ENCODE results near the gene AMOT. TPM values are rescaled to one million over a fixed set of nuclear protein-coding genes. Genes with fewer than 3 reads are reported as not detected.
A peak's percentile ranks its signal among the peaks of the same experiment; 100 is the strongest.

The AMOT gene
- total and polyA plus RNA-seq, 8 donors = 1.4 to 12.5 (median 4.9) TPM; not detected in 1

DNA sequence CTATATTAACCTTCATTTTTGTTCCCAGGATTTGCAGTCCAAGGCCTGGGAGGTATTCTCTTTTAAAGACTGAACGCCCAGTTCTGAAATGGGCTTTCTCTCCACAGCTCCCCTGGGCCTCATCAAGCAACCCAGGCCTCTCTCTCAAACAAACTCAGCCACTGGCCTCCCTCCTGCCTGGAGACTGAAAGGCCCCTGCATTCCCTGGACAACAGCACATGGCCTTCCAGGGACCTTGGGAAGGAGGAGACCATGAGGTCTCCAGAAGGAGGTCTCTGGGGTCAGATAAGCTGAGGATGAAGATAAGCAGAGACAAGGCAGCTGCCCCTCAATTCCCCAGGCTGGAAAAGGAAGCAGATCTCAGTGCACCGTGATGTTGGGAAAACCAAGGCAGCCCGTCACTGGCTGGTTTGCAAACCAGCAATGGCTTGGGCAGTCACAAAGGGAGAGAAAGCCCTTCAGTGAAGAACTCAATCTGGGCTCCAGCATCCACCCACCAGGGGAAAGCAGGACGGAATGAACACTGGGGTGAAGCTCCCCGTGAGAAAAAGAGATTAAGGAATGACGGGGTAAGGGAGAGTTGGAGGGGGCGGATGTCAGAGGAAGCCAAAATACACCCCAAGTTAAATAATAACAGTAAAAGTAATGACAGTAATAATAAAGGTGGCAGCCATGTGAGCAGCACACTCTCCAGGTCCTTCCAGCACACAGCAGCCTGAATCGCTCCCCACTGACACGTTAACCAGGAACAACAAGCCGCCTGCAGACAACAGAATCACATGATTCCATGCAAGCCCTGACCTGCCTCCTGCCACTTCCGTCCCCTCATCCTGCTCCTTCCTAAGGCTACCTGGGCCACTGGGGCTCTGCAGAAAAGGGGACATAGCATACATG, 22.3 kb downstream of the AMOT start:
- H3K36me3 ChIP-seq = peaks cover 0 to 18% (median 3%) of the 10 kb centered on the region in 4 donors
- TF ChIP-seq EP300 (IDR thresholded peaks at IDR 0.05) (no peak), POLR2AphosphoS5 (IDR thresholded peaks at IDR 0.05) (no peak), POLR2A (IDR thresholded peaks at IDR 0.05) (no peak)
- TF ChIP-seq, protein P1, sequence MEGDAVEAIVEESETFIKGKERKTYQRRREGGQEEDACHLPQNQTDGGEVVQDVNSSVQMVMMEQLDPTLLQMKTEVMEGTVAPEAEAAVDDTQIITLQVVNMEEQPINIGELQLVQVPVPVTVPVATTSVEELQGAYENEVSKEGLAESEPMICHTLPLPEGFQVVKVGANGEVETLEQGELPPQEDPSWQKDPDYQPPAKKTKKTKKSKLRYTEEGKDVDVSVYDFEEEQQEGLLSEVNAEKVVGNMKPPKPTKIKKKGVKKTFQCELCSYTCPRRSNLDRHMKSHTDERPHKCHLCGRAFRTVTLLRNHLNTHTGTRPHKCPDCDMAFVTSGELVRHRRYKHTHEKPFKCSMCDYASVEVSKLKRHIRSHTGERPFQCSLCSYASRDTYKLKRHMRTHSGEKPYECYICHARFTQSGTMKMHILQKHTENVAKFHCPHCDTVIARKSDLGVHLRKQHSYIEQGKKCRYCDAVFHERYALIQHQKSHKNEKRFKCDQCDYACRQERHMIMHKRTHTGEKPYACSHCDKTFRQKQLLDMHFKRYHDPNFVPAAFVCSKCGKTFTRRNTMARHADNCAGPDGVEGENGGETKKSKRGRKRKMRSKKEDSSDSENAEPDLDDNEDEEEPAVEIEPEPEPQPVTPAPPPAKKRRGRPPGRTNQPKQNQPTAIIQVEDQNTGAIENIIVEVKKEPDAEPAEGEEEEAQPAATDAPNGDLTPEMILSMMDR (IDR thresholded peaks at IDR 0.05) = no peak
- peak in 1 of 2 donors; percentile 35 for DNase-seq
- H3K27ac ChIP-seq = no peak overlapping the region
- no peak overlapping the region for H3K4me3 ChIP-seq
- intact Hi-C loops (cut with DNase I; ENCODE audit: low total_unique reads) = no loop called here
- H3K4me1 ChIP-seq = peaks cover 0 to 22% (median 11%) of the 10 kb centered on the region in 4 donors
- H3K9me3 ChIP-seq = no peaks in the 10 kb centered on the region
- peaks cover 0 to 10% (median 0%) of the 10 kb centered on the region in 3 donors for H3K27me3 ChIP-seq
- WGBS, 5 donors = 56 to 81% (median 72%) methylated on average over 11 of the region's 11 CpGs

DNA sequence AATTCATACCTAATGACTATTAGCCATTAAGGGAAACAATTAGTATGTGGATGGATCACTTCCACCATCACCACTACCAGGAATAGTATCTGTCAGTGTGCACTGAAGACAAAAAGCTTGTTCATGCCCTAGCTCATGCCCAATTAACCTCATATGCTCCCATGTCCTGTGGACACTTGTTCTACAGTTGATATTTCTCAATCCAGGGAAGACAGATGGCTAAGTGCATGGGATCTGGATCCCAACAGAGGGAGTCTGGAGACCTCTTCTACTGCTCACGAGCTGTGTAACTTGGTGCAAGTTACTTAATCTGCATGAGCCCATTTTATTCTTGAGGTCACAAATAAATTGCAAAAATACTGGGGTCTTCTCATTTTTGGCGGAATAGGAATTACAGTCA, 23.7 kb downstream of the AMOT start:
- no peaks in the 10 kb centered on the region for H3K9me3 ChIP-seq
- TF ChIP-seq, protein P1 (IDR thresholded peaks at IDR 0.05) = no peak
- TF ChIP-seq POLR2AphosphoS5 (IDR thresholded peaks at IDR 0.05) (no peak), POLR2A (IDR thresholded peaks at IDR 0.05) (no peak), EP300 (IDR thresholded peaks at IDR 0.05) (no peak)
- intact Hi-C loops (cut with DNase I; ENCODE audit: low total_unique reads) = no loop called here
- H3K36me3 ChIP-seq = peaks cover 0 to 15% (median 3%) of the 10 kb centered on the region in 4 donors
- H3K4me3 ChIP-seq = no peak overlapping the region
- H3K27ac ChIP-seq = no peak overlapping the region
- peaks cover 0 to 22% (median 11%) of the 10 kb centered on the region in 4 donors for H3K4me1 ChIP-seq
- DNase-seq = no peak
- WGBS, 5 donors = 67 to 98% (median 83%) methylated on average over 2 of the region's 2 CpGs
- H3K27me3 ChIP-seq = peaks cover 0 to 2% (median 0%) of the 10 kb centered on the region in 3 donors

DNA sequence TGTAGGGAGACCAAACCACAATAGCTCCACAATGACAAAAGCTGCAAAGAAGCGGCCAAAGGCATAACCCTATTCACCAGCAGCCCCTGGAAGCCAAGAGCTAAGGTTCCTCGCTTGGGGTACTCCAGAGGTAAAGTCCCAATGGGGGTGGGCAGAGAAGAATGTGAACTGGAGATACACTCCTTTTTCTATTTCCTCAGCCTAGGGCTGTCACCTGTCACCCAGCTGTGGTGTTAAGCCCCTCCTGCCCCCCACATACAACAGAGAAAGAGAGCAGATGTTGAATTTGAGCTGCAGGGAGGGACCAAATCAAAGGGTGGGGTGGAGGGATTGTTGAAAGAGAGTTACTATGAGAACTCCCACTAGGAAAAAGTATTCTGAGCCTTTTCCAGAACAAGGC, 26.1 kb downstream of the AMOT start:
- whole genome bisulfite sequencing, 5 donors = 59 to 100% (median 92%) methylated on average over 2 of the region's 2 CpGs
- intact Hi-C loops (cut with DNase I; ENCODE audit: low total_unique reads) = no loop called here
- H3K27me3 ChIP-seq = peaks cover 0 to 2% (median 0%) of the 10 kb centered on the region in 3 donors
- TF ChIP-seq, protein P1 (IDR thresholded peaks at IDR 0.05) = no peak
- TF ChIP-seq POLR2A (IDR thresholded peaks at IDR 0.05) (no peak), EP300 (IDR thresholded peaks at IDR 0.05) (no peak), POLR2AphosphoS5 (IDR thresholded peaks at IDR 0.05) (no peak)
- H3K4me3 ChIP-seq = no peak overlapping the region
- H3K27ac ChIP-seq = no peak overlapping the region
- no peaks in the 10 kb centered on the region for H3K9me3 ChIP-seq
- DNase-seq = no peak
- H3K4me1 ChIP-seq = peaks cover 0 to 12% (median 7%) of the 10 kb centered on the region in 4 donors
- peaks cover 0 to 19% (median 7%) of the 10 kb centered on the region in 4 donors for H3K36me3 ChIP-seq

DNA sequence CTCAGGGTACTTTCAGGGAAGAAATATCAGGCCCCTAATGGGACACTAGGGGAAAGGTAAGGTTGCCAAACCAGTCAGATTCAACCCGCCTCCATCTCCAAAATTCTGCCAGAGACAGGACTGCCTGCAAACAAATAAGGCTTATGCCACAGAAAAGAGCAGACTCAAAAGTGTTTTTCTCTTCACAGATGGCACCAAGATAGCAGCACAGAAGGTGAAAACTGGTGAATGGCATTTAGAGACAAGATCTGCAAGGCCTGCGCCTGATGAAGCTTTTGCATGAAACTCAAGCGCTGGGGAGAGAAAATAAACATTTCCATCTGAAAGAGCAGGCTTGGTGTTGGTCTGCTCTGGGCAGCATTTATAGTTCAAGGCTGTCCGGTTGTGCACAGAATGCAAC, 27.9 kb downstream of the AMOT start:
- intact Hi-C loops (cut with DNase I; ENCODE audit: low total_unique reads) = no loop called here
- DNase-seq = no peak
- Histone ChIP-seq H3K27ac (no peak overlapping the region), H3K4me1 (no peaks in the 10 kb centered on the region), H3K4me3 (no peak overlapping the region), H3K9me3 (no peaks in the 10 kb centered on the region), H3K36me3 (peaks cover 0 to 22% (median 7%) of the 10 kb centered on the region in 4 donors), H3K27me3 (peaks cover 0 to 2% (median 0%) of the 10 kb centered on the region in 3 donors)
- 72 to 95% (median 90%) methylated on average over 4 of the region's 4 CpGs for WGBS, 5 donors
- TF ChIP-seq, protein P1 (IDR thresholded peaks at IDR 0.05) = no peak
- no peak for TF ChIP-seq POLR2AphosphoS5 (IDR thresholded peaks at IDR 0.05)
- no peak for TF ChIP-seq EP300 (IDR thresholded peaks at IDR 0.05)
- TF ChIP-seq POLR2A (IDR thresholded peaks at IDR 0.05) = no peak

Measured in stomach (tissue), 9 donors.